KBM-7 (cell line): ENCODE measurements around the gene SRR.
"Not testable (repeated sequence)": the region's sequence is repeated elsewhere in the genome, so short reads cannot be mapped to it uniquely, and the experiment has no call there.

Experiments
- DNase-seq: peaks from one replicate; pipeline ENCODE4 v3.0.0-alpha.2; 2015
- in situ Hi-C: fragments of 300-500 bp; cut with MboI; formaldehyde crosslinking; loops from 2 replicates; pipeline ENCODE4 v1.14.3; 2020; ENCODE audit warnings: low sequenced_read_pairs, low pct_unique_long_range_greater_than_20kb, mixed read lengths

The SRR gene

GRCh38 chr17:2303204-2304188 lies at the start of gene SRR, which contains the start of gene SMG6:
TSS of gene SRR (plus strand) at chr17:2303950. CDS start at chr17:2315561, 11,611 bp downstream.
TSS of gene SMG6 (minus strand) at chr17:2303785. CDS start at chr17:2303720, 65 bp downstream.
- in situ Hi-C loops = no loop called here
- peak; percentile 82 for DNase-seq

- DNase-seq, in situ Hi-C loops: not testable (repeated sequence)
These were observed 44.9 kb upstream of the SRR start for GRCh38 chr17:2258830-2259229.

GRCh38 chr17:2259769-2260536 lies 43.8 kb upstream of the SRR start:
- in situ Hi-C loops = no loop called here
- peak; percentile 47 for DNase-seq

GRCh38 chr17:2262135-2262587 lies 41.6 kb upstream of the SRR start:
- DNase-seq = no peak
- in situ Hi-C loops = no loop called here

- in situ Hi-C loops = no loop called here
- DNase-seq = no peak
These were observed 40.3 kb upstream of the SRR start for GRCh38 chr17:2263183-2264066.

GRCh38 chr17:2264067-2264860 lies 39.5 kb upstream of the SRR start:
- in situ Hi-C loops = no loop called here

GRCh38 chr17:2265166-2265565 lies 38.6 kb upstream of the SRR start:
- in situ Hi-C loops, DNase-seq: not testable (repeated sequence)

More at GRCh38 chr17:2264067-2264860, 39.5 kb upstream of the SRR start:
- no peak for DNase-seq

- DNase-seq = peak; percentile 87
- in situ Hi-C loops = no loop called here
These were observed 37.5 kb upstream of the SRR start for GRCh38 chr17:2266045-2266864.

- DNase-seq = no peak
- in situ Hi-C loops = no loop called here
These were observed 36.9 kb upstream of the SRR start for GRCh38 chr17:2266865-2267228.

GRCh38 chr17:2267354-2267753 lies 36.4 kb upstream of the SRR start:
- DNase-seq = no peak
- in situ Hi-C loops = no loop called here

GRCh38 chr17:2271985-2272702 lies 31.6 kb upstream of the SRR start:
- DNase-seq = no peak
- in situ Hi-C loops = no loop called here

GRCh38 chr17:2274414-2274813 lies 29.3 kb upstream of the SRR start:
- in situ Hi-C loops = no loop called here
- DNase-seq = no peak

GRCh38 chr17:2275722-2276121 lies 28.0 kb upstream of the SRR start:
- no peak for DNase-seq
- in situ Hi-C loops = no loop called here

GRCh38 chr17:2277429-2278170 lies 26.1 kb upstream of the SRR start:
- DNase-seq = no peak
- in situ Hi-C loops = no loop called here

- DNase-seq = no peak
- in situ Hi-C loops = no loop called here
These were observed 24.0 kb upstream of the SRR start for GRCh38 chr17:2279707-2280106.

- DNase-seq = peak; percentile 89
- in situ Hi-C loops = no loop called here
These were observed 21.4 kb upstream of the SRR start for GRCh38 chr17:2282297-2282873.
